Activated T-helper 1 cell treated with anti-CD3 and anti-CD28 coated beads, Interleukin-2, amount 50 U/mL, for 16 hours (primary cell): ENCODE results near the gene ETNPPL.

ENCODE experiments used
- DNase-seq, 2 donors: peaks; one replicate each; pipeline ENCODE4 v3.0.0-alpha.2; 2020; ENCODE audit warnings: low read depth in 1 of 2, low spot score in 1 of 2

The ETNPPL gene

GRCh38 chr4:108700081-108700757, 62.6 kb downstream of the ETNPPL start:
- DNase-seq: no peak

GRCh38 chr4:108696160-108696559, 66.7 kb downstream of the ETNPPL start:
- no peak for DNase-seq

GRCh38 chr4:108695062-108695461, 67.8 kb downstream of the ETNPPL start:
- no peak for DNase-seq

- no peak for DNase-seq
Observed at GRCh38 chr4:108694423-108694822, 68.4 kb downstream of the ETNPPL start.

- no peak for DNase-seq
Observed at GRCh38 chr4:108693819-108694218, 69.0 kb downstream of the ETNPPL start.

- DNase-seq: no peak
Observed at GRCh38 chr4:108693211-108693610, 69.6 kb downstream of the ETNPPL start.
